Activated T-helper 9 cell treated with anti-CD3 and anti-CD28 coated beads, Interleukin-2, amount 50 U/mL, for 16 hours (primary cell): Measurements from ENCODE around the gene MBP.

Source experiments
- DNase-seq: peaks from one replicate; pipeline ENCODE4 v3.0.0-alpha.2; 2020; ENCODE audit warnings: low read depth

MBP gene

GRCh38 chr18:76986406-76986805, 146.2 kb downstream of the MBP start:
- no peak for DNase-seq

- DNase-seq: no peak
These were observed 146.7 kb downstream of the MBP start for GRCh38 chr18:76985951-76986236.

- DNase-seq: no peak
These were observed 147.2 kb downstream of the MBP start for GRCh38 chr18:76985156-76985950.

- no peak for DNase-seq
These were observed 148.1 kb downstream of the MBP start for GRCh38 chr18:76984193-76985155.

GRCh38 chr18:76983613-76984051, 149.0 kb downstream of the MBP start:
- DNase-seq: no peak

- DNase-seq: peak; percentile 75
These were observed 149.6 kb downstream of the MBP start for GRCh38 chr18:76982841-76983583.

GRCh38 chr18:76982038-76982437, 150.5 kb downstream of the MBP start:
- DNase-seq: no peak

GRCh38 chr18:76981396-76981968, 151.1 kb downstream of the MBP start:
- DNase-seq: no peak

- DNase-seq: no peak
These were observed 151.8 kb downstream of the MBP start for GRCh38 chr18:76980663-76981395.

- DNase-seq: no peak
These were observed 152.7 kb downstream of the MBP start for GRCh38 chr18:76979906-76980305.

- no peak for DNase-seq
These were observed 153.4 kb downstream of the MBP start for GRCh38 chr18:76979111-76979751.

GRCh38 chr18:76978616-76979015, 154.0 kb downstream of the MBP start:
- DNase-seq: no peak

GRCh38 chr18:76977684-76978232, 154.8 kb downstream of the MBP start:
- DNase-seq: no peak

GRCh38 chr18:76977108-76977621, 155.4 kb downstream of the MBP start:
- no peak for DNase-seq

GRCh38 chr18:76975577-76976110, 156.9 kb downstream of the MBP start:
- no peak for DNase-seq

- DNase-seq: no peak
These were observed 158.2 kb downstream of the MBP start for GRCh38 chr18:76974386-76974785.

- no peak for DNase-seq
These were observed 158.9 kb downstream of the MBP start for GRCh38 chr18:76973520-76974266.

GRCh38 chr18:76972846-76973519, 159.6 kb downstream of the MBP start:
- no peak for DNase-seq

- no peak for DNase-seq
These were observed 160.3 kb downstream of the MBP start for GRCh38 chr18:76972241-76972640.
